Karpas-422 (cell line): ENCODE measurements around the gene CRYGA. TPM values are rescaled to one million over a fixed set of nuclear protein-coding genes. Genes with fewer than 3 reads are reported as not detected.
A peak's percentile ranks its signal among the peaks of the same experiment; 100 is the strongest.

ENCODE experiments used
- DNase-seq: peaks from one replicate; pipeline ENCODE4 v3.0.0-alpha.2; 2015
- H2AFZ ChIP-seq: fragments of 200-600 bp; sonication (generic); 2 replicates; pipeline ENCODE4 v1.6.1; 2014; ENCODE audit warnings: antibody characterized with exemption, low read length, mixed read lengths
- H3K27ac ChIP-seq: fragments of 200-600 bp; sonication (generic); 2 replicates; pipeline ENCODE4 v1.5.1; 2014; ENCODE audit warnings: mild to moderate bottlenecking, low read length, moderate library complexity
- H3K27me3 ChIP-seq: fragments of 200-600 bp; sonication (generic); 2 replicates; pipeline ENCODE4 v1.6.1; 2014; ENCODE audit warnings: low read length, mixed read lengths
- H3K36me3 ChIP-seq: fragments of 200-600 bp; sonication (generic); 2 replicates; pipeline ENCODE4 v1.6.1; 2014; ENCODE audit warnings: low read length, mixed read lengths; ENCODE audit not compliant: insufficient read depth
- H3K4me1 ChIP-seq: fragments of 200-600 bp; sonication (generic); 2 replicates; pipeline ENCODE4 v1.6.1; 2014; ENCODE audit warnings: mild to moderate bottlenecking, low read length, mixed read lengths
- H3K4me2 ChIP-seq: fragments of 200-600 bp; sonication (generic); 2 replicates; pipeline ENCODE4 v1.6.1; 2014; ENCODE audit warnings: low read length, low read depth, mild to moderate bottlenecking; ENCODE audit not compliant: poor library complexity, severe bottlenecking
- H3K4me3 ChIP-seq: fragments of 200-600 bp; sonication (generic); 2 replicates; pipeline ENCODE4 v1.5.1; 2014; ENCODE audit warnings: mild to moderate bottlenecking, antibody characterized with exemption, low read length, mixed read lengths
- H3K79me2 ChIP-seq: fragments of 200-600 bp; sonication (generic); 2 replicates; pipeline ENCODE4 v1.6.1; 2014; ENCODE audit warnings: mild to moderate bottlenecking, low read length, mixed read lengths
- H3K9ac ChIP-seq: fragments of 200-600 bp; sonication (generic); 2 replicates; pipeline ENCODE4 v1.6.0; 2014; ENCODE audit warnings: low read length
- H3K9me2 ChIP-seq: fragments of 200-600 bp; sonication (generic), shearing (Covaris generic); replicated peaks from 2 replicates; pipeline ENCODE4 v1.6.0; 2014; ENCODE audit warnings: mild to moderate bottlenecking, low read length, moderate library complexity; ENCODE audit not compliant: insufficient read depth
- H3K9me3 ChIP-seq: fragments of 300-700, 200-600 bp; sonication (generic); 2 replicates; pipeline ENCODE4 v1.6.1; 2014; ENCODE audit warnings: low read length, mixed read lengths
- H4K20me1 ChIP-seq: fragments of 200-600 bp; sonication (generic); 2 replicates; pipeline ENCODE4 v1.6.1; 2014; ENCODE audit warnings: mild to moderate bottlenecking, antibody characterized with exemption, low read length, low read depth; ENCODE audit not compliant: insufficient read depth
- total RNA-seq: library from RNA; depleted of rRNA; stranded (reverse); fragments of >200 nt; shearing (Covaris generic); gene quantifications from 2 replicates; pipeline ENCODE4 v1.2.3, GENCODE V29; 2014; ENCODE audit warnings: low replicate concordance

CRYGA gene
- total RNA-seq, 1 experiment from 2014 or later: not detected

GRCh38 chr2:208175840-208176153 is 12.4 kb upstream of the CRYGA start:
- Histone ChIP-seq H3K36me3 (no peaks in the 10 kb centered on the region), H3K9ac (no peak overlapping the region), H3K4me1 (peaks cover 3% of the 10 kb centered on the region), H3K79me2 (no peaks in the 10 kb centered on the region), H4K20me1 (no peaks in the 10 kb centered on the region), H3K4me3 (no peak overlapping the region), H3K9me2 (no peaks in the 10 kb centered on the region), H3K9me3 (no peaks in the 10 kb centered on the region), H2AFZ (0 out of 2 replicates have a peak overlapping the region, but pooled peaks have one; percentile 30), H3K27me3 (no peaks in the 10 kb centered on the region), H3K4me2 (no peak overlapping the region), H3K27ac (no peak overlapping the region)
- no peak for DNase-seq

- Histone ChIP-seq H3K79me2 (no peaks in the 10 kb centered on the region), H3K4me1 (peaks cover 3% of the 10 kb centered on the region), H3K27me3 (no peaks in the 10 kb centered on the region), H3K36me3 (no peaks in the 10 kb centered on the region), H3K4me2 (no peak overlapping the region), H4K20me1 (no peaks in the 10 kb centered on the region), H3K9ac (no peak overlapping the region), H3K27ac (no peak overlapping the region), H3K9me2 (no peaks in the 10 kb centered on the region), H3K4me3 (no peak overlapping the region), H2AFZ (0 out of 2 replicates have a peak overlapping the region, but pooled peaks have one; percentile 30), H3K9me3 (no peaks in the 10 kb centered on the region)
- peak; percentile 90 for DNase-seq
Measured at GRCh38 chr2:208175069-208175839, 11.9 kb upstream of the CRYGA start.

GRCh38 chr2:208174144-208174543 is 10.8 kb upstream of the CRYGA start:
- peaks cover 3% of the 10 kb centered on the region for H3K4me1 ChIP-seq
- H3K4me2 ChIP-seq: no peak overlapping the region
- H3K9me3 ChIP-seq: no peaks in the 10 kb centered on the region
- no peaks in the 10 kb centered on the region for H3K27me3 ChIP-seq
- H3K9me2 ChIP-seq: no peaks in the 10 kb centered on the region
- no peaks in the 10 kb centered on the region for H3K79me2 ChIP-seq
- H2AFZ ChIP-seq: no peak overlapping the region
- H3K9ac ChIP-seq: no peak overlapping the region
- H3K36me3 ChIP-seq: no peaks in the 10 kb centered on the region
- no peak for DNase-seq
- H3K4me3 ChIP-seq: no peak overlapping the region
- no peaks in the 10 kb centered on the region for H4K20me1 ChIP-seq
- H3K27ac ChIP-seq: no peak overlapping the region

GRCh38 chr2:208172125-208172524 is 8.7 kb upstream of the CRYGA start:
- Histone ChIP-seq H3K4me1 (peaks cover 3% of the 10 kb centered on the region), H3K4me2 (no peak overlapping the region), H3K27ac (no peak overlapping the region), H3K27me3 (no peaks in the 10 kb centered on the region), H3K36me3 (no peaks in the 10 kb centered on the region), H3K9ac (no peak overlapping the region), H4K20me1 (no peaks in the 10 kb centered on the region), H2AFZ (no peak overlapping the region), H3K79me2 (no peaks in the 10 kb centered on the region), H3K9me3 (no peaks in the 10 kb centered on the region), H3K9me2 (no peaks in the 10 kb centered on the region), H3K4me3 (no peak overlapping the region)
- DNase-seq: no peak

GRCh38 chr2:208164951-208165755 is 1.8 kb upstream of the CRYGA start:
- Histone ChIP-seq H3K4me3 (no peak overlapping the region), H3K4me1 (no peaks in the 10 kb centered on the region), H4K20me1 (no peaks in the 10 kb centered on the region), H3K27ac (no peak overlapping the region), H3K36me3 (no peaks in the 10 kb centered on the region), H3K9me3 (no peaks in the 10 kb centered on the region), H3K9ac (no peak overlapping the region), H3K4me2 (no peak overlapping the region), H3K79me2 (no peaks in the 10 kb centered on the region), H3K9me2 (no peaks in the 10 kb centered on the region), H3K27me3 (no peaks in the 10 kb centered on the region), H2AFZ (no peak overlapping the region)
- no peak for DNase-seq

- Histone ChIP-seq H3K36me3 (no peaks in the 10 kb centered on the region), H3K9me2 (no peaks in the 10 kb centered on the region), H3K27ac (no peak overlapping the region), H3K4me3 (no peak overlapping the region), H3K4me2 (no peak overlapping the region), H3K4me1 (no peaks in the 10 kb centered on the region), H4K20me1 (no peaks in the 10 kb centered on the region), H3K9me3 (no peaks in the 10 kb centered on the region), H3K27me3 (no peaks in the 10 kb centered on the region), H3K79me2 (no peaks in the 10 kb centered on the region), H2AFZ (no peak overlapping the region), H3K9ac (no peak overlapping the region)
- DNase-seq: no peak
Measured at GRCh38 chr2:208156439-208156838, 7.0 kb downstream of the CRYGA start.

- Histone ChIP-seq H3K4me3 (no peak overlapping the region), H3K4me1 (no peaks in the 10 kb centered on the region), H3K9ac (no peak overlapping the region)
Measured at GRCh38 chr2:208153156-208153555, 10.2 kb downstream of the CRYGA start.

GRCh38 chr2:208150956-208151355 is 12.4 kb downstream of the CRYGA start:
- Histone ChIP-seq H3K36me3 (no peaks in the 10 kb centered on the region), H3K27ac (no peak overlapping the region), H4K20me1 (no peaks in the 10 kb centered on the region), H3K9me2 (no peaks in the 10 kb centered on the region), H3K9me3 (no peaks in the 10 kb centered on the region), H3K4me3 (no peak overlapping the region), H2AFZ (no peak overlapping the region), H3K79me2 (no peaks in the 10 kb centered on the region), H3K4me2 (no peak overlapping the region), H3K27me3 (no peaks in the 10 kb centered on the region), H3K9ac (no peak overlapping the region), H3K4me1 (no peaks in the 10 kb centered on the region)
- no peak for DNase-seq

More at GRCh38 chr2:208153156-208153555, 10.2 kb downstream of the CRYGA start:
- Histone ChIP-seq H3K9me3 (no peaks in the 10 kb centered on the region), H3K27me3 (no peaks in the 10 kb centered on the region), H3K4me2 (no peak overlapping the region), H4K20me1 (no peaks in the 10 kb centered on the region), H3K79me2 (no peaks in the 10 kb centered on the region), H3K36me3 (no peaks in the 10 kb centered on the region), H3K27ac (no peak overlapping the region), H2AFZ (no peak overlapping the region), H3K9me2 (no peaks in the 10 kb centered on the region)
- no peak for DNase-seq
